Thoracic aorta (tissue), 2 donors: ENCODE results near the gene EXOSC5. TPM values are rescaled to one million over a fixed set of nuclear protein-coding genes. Genes with fewer than 3 reads are reported as not detected.

Experiments
- ATAC-seq: fragments of 150-250 bp; one replicate; pipeline ENCODE4 v1.8.0; 2017; ENCODE audit warnings: low read depth; ENCODE audit not compliant: insufficient number of reproducible peaks, low FRiP score
- DNase-seq: peaks from one replicate; pipeline ENCODE4 v3.0.0-alpha.2; 2020; ENCODE audit warnings: low spot score
- H3K27ac ChIP-seq, 2 donors: fragments of 200-600 bp; sonication (generic); 1 replicate in 1 of 2; 2 replicates in 1 of 2; pipeline ENCODE4 v1.5.1; 2016; ENCODE audit warnings: mild to moderate bottlenecking in 2 of 2, moderate library complexity in 2 of 2
- H3K27me3 ChIP-seq: fragments of 200-600 bp; sonication (generic); replicated peaks from 2 replicates; pipeline ENCODE4 v1.6.0; 2016; ENCODE audit warnings: mild to moderate bottlenecking; ENCODE audit not compliant: insufficient read depth
- H3K36me3 ChIP-seq: fragments of 200-600 bp; sonication (generic); one replicate; pipeline ENCODE4 v1.5.1; 2016
- H3K4me1 ChIP-seq, 2 donors: fragments of 200-600 bp; sonication (generic); 1 replicate in 1 of 2; 2 replicates in 1 of 2; pipeline versions ENCODE4 v1.5.1 to v1.6.0; 2016; ENCODE audit warnings: low read depth in 2 of 2, mild to moderate bottlenecking in 1 of 2; ENCODE audit not compliant: control insufficient read depth in 1 of 2
- H3K4me3 ChIP-seq: fragments of 200-600 bp; sonication (generic); 2 replicates; pipeline ENCODE4 v1.5.1; 2016; ENCODE audit warnings: mild to moderate bottlenecking
- H3K9me3 ChIP-seq: fragments of 200-600 bp; sonication (generic); 2 replicates; pipeline ENCODE4 v1.5.1; 2016
- CTCF ChIP-seq: fragments of 200-600 bp; sonication (generic); IDR thresholded peaks from one replicate; pipeline ENCODE4 v1.5.1; 2019; ENCODE audit warnings: antibody characterized with exemption
- total RNA-seq, 2 donors: library from RNA; depleted of rRNA; stranded (reverse); fragments of >200 nt; gene quantifications; one replicate each; pipeline versions ENCODE4 v1.1.0 to v1.2.3, GENCODE V29; 2016

EXOSC5 gene
- total RNA-seq, 2 donors from 2014 or later = 7.1 to 16.9 TPM

GRCh38 chr19:41426116-41426841 is 29.1 kb upstream of the EXOSC5 start:
- peaks cover 18% of the 10 kb centered on the region for H3K36me3 ChIP-seq
- DNase-seq = no peak

GRCh38 chr19:41425174-41426115 is 28.3 kb upstream of the EXOSC5 start:
- Histone ChIP-seq H3K4me3 (no peak overlapping the region), H3K9me3 (no peaks in the 10 kb centered on the region), H3K27ac (no peak overlapping the region), H3K27me3 (no peaks in the 10 kb centered on the region), H3K4me1 (peaks cover 13 to 30% of the 10 kb centered on the region in 2 donors), H3K36me3 (peaks cover 27% of the 10 kb centered on the region)
- ATAC-seq = no peak
- no peak for TF ChIP-seq CTCF
- no peak for DNase-seq

More at GRCh38 chr19:41426116-41426841, 29.1 kb upstream of the EXOSC5 start:
- H3K9me3 ChIP-seq = no peaks in the 10 kb centered on the region
- ATAC-seq = no peak
- peak overlapping the region; percentile 90 for H3K4me3 ChIP-seq
- peak overlapping the region; percentile 66 to 77 for H3K27ac ChIP-seq
- H3K4me1 ChIP-seq = peaks cover 13 to 30% of the 10 kb centered on the region in 2 donors
- TF ChIP-seq CTCF = no peak
- H3K27me3 ChIP-seq = no peaks in the 10 kb centered on the region

GRCh38 chr19:41424335-41425173 is 27.4 kb upstream of the EXOSC5 start:
- no peak for DNase-seq
- no peak for ATAC-seq
- no peaks in the 10 kb centered on the region for H3K9me3 ChIP-seq
- H3K27ac ChIP-seq = no peak overlapping the region
- no peaks in the 10 kb centered on the region for H3K27me3 ChIP-seq
- H3K4me3 ChIP-seq = no peak overlapping the region
- H3K36me3 ChIP-seq = peaks cover 34% of the 10 kb centered on the region
- peaks cover 13 to 30% of the 10 kb centered on the region in 2 donors for H3K4me1 ChIP-seq
- TF ChIP-seq CTCF = no peak

GRCh38 chr19:41422955-41423354 is 25.8 kb upstream of the EXOSC5 start:
- no peak overlapping the region for H3K27ac ChIP-seq
- no peak for TF ChIP-seq CTCF
- H3K9me3 ChIP-seq = no peaks in the 10 kb centered on the region
- H3K4me3 ChIP-seq = no peak overlapping the region
- ATAC-seq = no peak
- H3K36me3 ChIP-seq = peaks cover 43% of the 10 kb centered on the region
- no peak for DNase-seq
- peaks cover 5 to 22% of the 10 kb centered on the region in 2 donors for H3K4me1 ChIP-seq
- H3K27me3 ChIP-seq = no peaks in the 10 kb centered on the region
